Measurements from ENCODE around the gene CSNK2B.

The CSNK2B gene

GRCh38 chr6:31664790-31665500, 935 bp upstream of the CSNK2B start, which contains the start of gene GPANK1:
Gene GPANK1 (minus strand): TSS chr6:31664997. CDS start chr6:31664478, 519 bp downstream.
- Histone ChIP-seq H3K27ac (ENCODE audit: poor library complexity, severe bottlenecking) (peak within 1 kb of the TSS; percentile 90), H3K4me1 (ENCODE audit: insufficient read depth, poor library complexity, severe bottlenecking) (peaks cover 13% of the 10 kb centered on the region), H3K27me3 (ENCODE audit: insufficient read depth, poor library complexity, severe bottlenecking) (no peaks in the 10 kb centered on the region), H3K36me3 (ENCODE audit: low read depth) (peaks cover 44% of the 10 kb centered on the region), H3K9me3 (ENCODE audit: severe bottlenecking) (no peaks in the 10 kb centered on the region), H3K4me3 (ENCODE audit: severe bottlenecking) (peak within 1 kb of the TSS; percentile 77)
- no peak for TF ChIP-seq CTCF (IDR thresholded peaks at IDR 0.05; ENCODE audit: poor library complexity, severe bottlenecking)
- DNase-seq (ENCODE audit: low spot score) (peak; percentile 89), ATAC-seq (ENCODE audit: low read depth) (peak; percentile 30)

GRCh38 chr6:31666337-31666965, 571 bp downstream of the CSNK2B start:
- Histone ChIP-seq H3K4me3 (ENCODE audit: severe bottlenecking) (peak overlapping the region; percentile 77), H3K9me3 (ENCODE audit: severe bottlenecking) (no peaks in the 10 kb centered on the region), H3K4me1 (ENCODE audit: insufficient read depth, poor library complexity, severe bottlenecking) (peaks cover 13% of the 10 kb centered on the region), H3K27ac (ENCODE audit: poor library complexity, severe bottlenecking) (peak overlapping the region; percentile 90), H3K27me3 (ENCODE audit: insufficient read depth, poor library complexity, severe bottlenecking) (no peaks in the 10 kb centered on the region), H3K36me3 (ENCODE audit: low read depth) (peaks cover 59% of the 10 kb centered on the region)
- no peak for DNase-seq (ENCODE audit: low spot score)
- no peak for TF ChIP-seq CTCF (IDR thresholded peaks at IDR 0.05; ENCODE audit: poor library complexity, severe bottlenecking)
- no peak for ATAC-seq (ENCODE audit: low read depth)

GRCh38 chr6:31669676-31670075, 3.8 kb downstream of the CSNK2B start, which contains the start of gene LY6G5B:
Gene LY6G5B (plus strand): TSS chr6:31669976. CDS start chr6:31670951, 975 bp downstream.
- no peak within 1 kb of the TSS for H3K27ac ChIP-seq (ENCODE audit: poor library complexity, severe bottlenecking)
- ATAC-seq (ENCODE audit: low read depth) = no peak

GRCh38 chr6:31676322-31676903, 10.5 kb downstream of the CSNK2B start:
- Histone ChIP-seq H3K36me3 (ENCODE audit: low read depth) (peaks cover 14% of the 10 kb centered on the region), H3K27ac (ENCODE audit: poor library complexity, severe bottlenecking) (no peak overlapping the region), H3K9me3 (ENCODE audit: severe bottlenecking) (no peaks in the 10 kb centered on the region), H3K4me1 (ENCODE audit: insufficient read depth, poor library complexity, severe bottlenecking) (no peaks in the 10 kb centered on the region), H3K27me3 (ENCODE audit: insufficient read depth, poor library complexity, severe bottlenecking) (no peaks in the 10 kb centered on the region), H3K4me3 (ENCODE audit: severe bottlenecking) (no peak overlapping the region)
- no peak for DNase-seq (ENCODE audit: low spot score)
- TF ChIP-seq CTCF (IDR thresholded peaks at IDR 0.05; ENCODE audit: poor library complexity, severe bottlenecking) = no peak
- no peak for ATAC-seq (ENCODE audit: low read depth)

More at GRCh38 chr6:31669676-31670075, 3.8 kb downstream of the CSNK2B start, which contains the start of gene LY6G5B:
- peaks cover 61% of the 10 kb centered on the region for H3K36me3 ChIP-seq (ENCODE audit: low read depth)
- H3K4me3 ChIP-seq (ENCODE audit: severe bottlenecking) = no peak within 1 kb of the TSS
- H3K9me3 ChIP-seq (ENCODE audit: severe bottlenecking) = no peaks in the 10 kb centered on the region
- no peak for TF ChIP-seq CTCF (IDR thresholded peaks at IDR 0.05; ENCODE audit: poor library complexity, severe bottlenecking)
- no peaks in the 10 kb centered on the region for H3K27me3 ChIP-seq (ENCODE audit: insufficient read depth, poor library complexity, severe bottlenecking)
- no peaks in the 10 kb centered on the region for H3K4me1 ChIP-seq (ENCODE audit: insufficient read depth, poor library complexity, severe bottlenecking)
- no peak for DNase-seq (ENCODE audit: low spot score)
